ENCODE measurements around the gene FGFRL1.

DNA sequence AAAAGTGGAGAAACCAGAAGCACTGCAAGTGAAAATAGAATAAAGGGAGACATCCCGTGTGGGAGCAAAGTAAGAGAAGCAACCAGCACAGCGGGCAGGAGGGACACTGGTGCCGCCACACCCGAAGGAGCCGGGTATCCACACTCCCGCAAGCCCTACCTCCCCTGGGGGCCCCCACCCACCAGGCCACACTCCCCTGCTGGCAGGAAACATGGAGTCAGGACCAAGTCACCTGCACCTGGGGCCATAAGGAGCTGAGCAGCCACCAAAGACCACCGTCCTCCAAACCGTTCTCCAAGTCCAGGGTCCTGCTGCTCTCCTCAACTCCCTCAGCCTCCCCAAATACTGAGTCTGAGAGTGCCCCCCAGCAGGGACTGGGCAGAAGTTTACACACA is 30.5 kb downstream of the FGFRL1 start:
- no peak for TF ChIP-seq EZH2 (IDR thresholded peaks at IDR 0.05; ENCODE audit: low read depth)
- TF ChIP-seq, protein P1, sequence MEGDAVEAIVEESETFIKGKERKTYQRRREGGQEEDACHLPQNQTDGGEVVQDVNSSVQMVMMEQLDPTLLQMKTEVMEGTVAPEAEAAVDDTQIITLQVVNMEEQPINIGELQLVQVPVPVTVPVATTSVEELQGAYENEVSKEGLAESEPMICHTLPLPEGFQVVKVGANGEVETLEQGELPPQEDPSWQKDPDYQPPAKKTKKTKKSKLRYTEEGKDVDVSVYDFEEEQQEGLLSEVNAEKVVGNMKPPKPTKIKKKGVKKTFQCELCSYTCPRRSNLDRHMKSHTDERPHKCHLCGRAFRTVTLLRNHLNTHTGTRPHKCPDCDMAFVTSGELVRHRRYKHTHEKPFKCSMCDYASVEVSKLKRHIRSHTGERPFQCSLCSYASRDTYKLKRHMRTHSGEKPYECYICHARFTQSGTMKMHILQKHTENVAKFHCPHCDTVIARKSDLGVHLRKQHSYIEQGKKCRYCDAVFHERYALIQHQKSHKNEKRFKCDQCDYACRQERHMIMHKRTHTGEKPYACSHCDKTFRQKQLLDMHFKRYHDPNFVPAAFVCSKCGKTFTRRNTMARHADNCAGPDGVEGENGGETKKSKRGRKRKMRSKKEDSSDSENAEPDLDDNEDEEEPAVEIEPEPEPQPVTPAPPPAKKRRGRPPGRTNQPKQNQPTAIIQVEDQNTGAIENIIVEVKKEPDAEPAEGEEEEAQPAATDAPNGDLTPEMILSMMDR (conservative IDR thresholded peaks at IDR 0.05): no peak
